Neural progenitor cell (in vitro differentiated cells): ENCODE measurements around the gene MYO3A. TPM values are rescaled to one million over a fixed set of nuclear protein-coding genes. Genes with fewer than 3 reads are reported as not detected.

Experiments used
- DNase-seq: peaks from one replicate; pipeline ENCODE4 v3.0.0-alpha.2; 2016; ENCODE audit warnings: low spot score
- H2AFZ ChIP-seq: fragments of 200-600 bp; sonication (generic); replicated peaks from 2 replicates; pipeline ENCODE4 v1.6.1; 2016; ENCODE audit warnings: antibody characterized with exemption
- H3F3A ChIP-seq: fragments of 200-600 bp; sonication (generic); 2 replicates; pipeline ENCODE4 v1.6.1; 2016; ENCODE audit warnings: antibody characterized with exemption, low read depth
- H3K27ac ChIP-seq: fragments of 200-600 bp; sonication (generic); 2 replicates; pipeline ENCODE4 v1.5.1; 2016; ENCODE audit warnings: mild to moderate bottlenecking
- H3K27me3 ChIP-seq: fragments of 200-600 bp; sonication (generic); 2 replicates; pipeline ENCODE4 v1.6.1; 2016; ENCODE audit warnings: mild to moderate bottlenecking, moderate library complexity
- H3K36me3 ChIP-seq: fragments of 200-600 bp; sonication (generic); 2 replicates; pipeline ENCODE4 v1.5.1; 2016
- H3K4me1 ChIP-seq: fragments of 200-600 bp; sonication (generic); 2 replicates; pipeline ENCODE4 v1.6.1; 2016; ENCODE audit warnings: mixed run types
- H3K4me2 ChIP-seq: fragments of 200-600 bp; sonication (generic); 2 replicates; pipeline ENCODE4 v1.6.1; 2016
- H3K4me3 ChIP-seq: fragments of 200-600 bp; sonication (generic); 2 replicates; pipeline ENCODE4 v1.5.1; 2016
- H3K79me2 ChIP-seq: fragments of 200-600 bp; sonication (generic); 2 replicates; pipeline ENCODE4 v1.6.1; 2016; ENCODE audit warnings: low read depth
- H3K9ac ChIP-seq: fragments of 200-600 bp; sonication (generic); 2 replicates; pipeline ENCODE4 v1.6.1; 2016
- H3K9me3 ChIP-seq: fragments of 200-600 bp; sonication (generic); 2 replicates; pipeline ENCODE4 v1.5.1; 2016; ENCODE audit warnings: low read depth
- H4K20me1 ChIP-seq: fragments of 200-600 bp; sonication (generic); 2 replicates; pipeline ENCODE4 v1.6.1; 2016; ENCODE audit warnings: low read depth
- H3K27ac Mint-ChIP-seq: 3 replicates; pipeline ENCODE4 v1.8.0; 2021; ENCODE audit warnings: mixed read lengths
- H3K27me3 Mint-ChIP-seq: 2 replicates; pipeline ENCODE4 v1.8.0; 2022; ENCODE audit warnings: low read depth, mild to moderate bottlenecking, inconsistent platforms, moderate library complexity, mixed read lengths; ENCODE audit not compliant: insufficient read depth
- H3K36me3 Mint-ChIP-seq: 3 replicates; pipeline ENCODE4 v1.8.0; 2021; ENCODE audit warnings: mixed read lengths
- H3K4me1 Mint-ChIP-seq: 3 replicates; pipeline ENCODE4 v1.8.0; 2021; ENCODE audit warnings: mixed read lengths
- H3K4me3 Mint-ChIP-seq: 3 replicates; pipeline ENCODE4 v1.8.0; 2021; ENCODE audit warnings: mild to moderate bottlenecking, moderate library complexity, mixed read lengths
- H3K9me3 Mint-ChIP-seq: 3 replicates; pipeline ENCODE4 v1.8.0; 2020; ENCODE audit warnings: mixed read lengths
- CTCF ChIP-seq: fragments of 200-600 bp; sonication (generic); IDR thresholded peaks from 2 replicates; pipeline ENCODE4 v1.5.1; 2017; ENCODE audit warnings: antibody characterized with exemption, mild to moderate bottlenecking
- EZH2 ChIP-seq: fragments of 200-600 bp; sonication (generic); IDR thresholded peaks from 2 replicates; pipeline ENCODE4 v1.6.1; 2017; ENCODE audit warnings: antibody characterized with exemption, mild to moderate bottlenecking, moderate library complexity
- EZH2phosphoT487 ChIP-seq: fragments of 200-600 bp; sonication (generic); IDR thresholded peaks from 2 replicates; pipeline ENCODE4 v1.6.1; 2017; ENCODE audit warnings: antibody characterized with exemption
- total RNA-seq: library from RNA; depleted of rRNA; stranded (reverse); fragments of >200 nt; gene quantifications from 2 replicates; pipeline ENCODE4 v1.2.3, GENCODE V29; 2015; ENCODE audit warnings: low replicate concordance

Gene MYO3A
- total RNA-seq, 1 donor from 2014 or later, result 0.09 TPM

GRCh38 chr10:26249681-26250080, 315.7 kb downstream of the MYO3A start:
- Mint-ChIP-seq H3K36me3 (no peaks in the 10 kb centered on the region), H3K9me3 (no peaks in the 10 kb centered on the region), H3K27me3 (peaks cover 3% of the 10 kb centered on the region), H3K4me1 (peaks cover 3% of the 10 kb centered on the region), H3K27ac (no peak overlapping the region), H3K4me3 (no peak overlapping the region)
- no peak overlapping the region for H2AFZ ChIP-seq
- no peaks in the 10 kb centered on the region for H3K36me3 ChIP-seq
- no peak overlapping the region for H3K9ac ChIP-seq
- H3F3A ChIP-seq, result no peaks in the 10 kb centered on the region
- H3K79me2 ChIP-seq, result no peaks in the 10 kb centered on the region
- H3K27ac ChIP-seq, result no peak overlapping the region
- H3K27me3 ChIP-seq, result peaks cover 37% of the 10 kb centered on the region
- no peaks in the 10 kb centered on the region for H4K20me1 ChIP-seq
- TF ChIP-seq CTCF (no peak), EZH2 (no peak), EZH2phosphoT487 (no peak)
- H3K4me3 ChIP-seq, result no peak overlapping the region
- H3K9me3 ChIP-seq, result no peaks in the 10 kb centered on the region
- no peak for DNase-seq
- H3K4me1 ChIP-seq, result no peaks in the 10 kb centered on the region
- no peak overlapping the region for H3K4me2 ChIP-seq

GRCh38 chr10:26251925-26252324, 317.9 kb downstream of the MYO3A start:
- Histone ChIP-seq H3K4me1 (no peaks in the 10 kb centered on the region), H2AFZ (no peak overlapping the region), H3K9ac (no peak overlapping the region), H3K79me2 (no peaks in the 10 kb centered on the region), H3K36me3 (no peaks in the 10 kb centered on the region), H3K9me3 (no peaks in the 10 kb centered on the region), H4K20me1 (no peaks in the 10 kb centered on the region), H3K4me3 (no peak overlapping the region), H3F3A (no peaks in the 10 kb centered on the region), H3K4me2 (no peak overlapping the region), H3K27me3 (peaks cover 15% of the 10 kb centered on the region), H3K27ac (no peak overlapping the region)
- Mint-ChIP-seq H3K27me3 (peaks cover 3% of the 10 kb centered on the region), H3K36me3 (no peaks in the 10 kb centered on the region), H3K9me3 (no peaks in the 10 kb centered on the region), H3K4me1 (peaks cover 3% of the 10 kb centered on the region), H3K27ac (no peak overlapping the region), H3K4me3 (no peak overlapping the region)
- TF ChIP-seq EZH2, result no peak
- DNase-seq, result no peak

GRCh38 chr10:26254616-26255015, 320.6 kb downstream of the MYO3A start:
- no peak overlapping the region for H2AFZ ChIP-seq
- Mint-ChIP-seq H3K27ac (no peak overlapping the region), H3K4me3 (no peak overlapping the region), H3K27me3 (no peaks in the 10 kb centered on the region), H3K9me3 (no peaks in the 10 kb centered on the region), H3K36me3 (no peaks in the 10 kb centered on the region), H3K4me1 (no peaks in the 10 kb centered on the region)
- H4K20me1 ChIP-seq, result no peaks in the 10 kb centered on the region
- H3K27me3 ChIP-seq, result no peaks in the 10 kb centered on the region
- H3K4me2 ChIP-seq, result no peak overlapping the region
- no peaks in the 10 kb centered on the region for H3K4me1 ChIP-seq
- no peak overlapping the region for H3K9ac ChIP-seq
- H3K79me2 ChIP-seq, result no peaks in the 10 kb centered on the region
- H3K4me3 ChIP-seq, result no peak overlapping the region
- TF ChIP-seq EZH2 (no peak), EZH2phosphoT487 (no peak), CTCF (no peak)
- H3K36me3 ChIP-seq, result no peaks in the 10 kb centered on the region
- H3K9me3 ChIP-seq, result no peaks in the 10 kb centered on the region
- no peak overlapping the region for H3K27ac ChIP-seq
- no peak for DNase-seq
- H3F3A ChIP-seq, result no peaks in the 10 kb centered on the region

GRCh38 chr10:26259341-26259740, 325.3 kb downstream of the MYO3A start:
- Histone ChIP-seq H3K4me2 (no peak overlapping the region), H3K79me2 (no peaks in the 10 kb centered on the region), H3K9ac (no peak overlapping the region), H3K4me1 (no peaks in the 10 kb centered on the region), H3K4me3 (no peak overlapping the region), H3F3A (no peaks in the 10 kb centered on the region), H3K27ac (no peak overlapping the region), H3K36me3 (no peaks in the 10 kb centered on the region), H3K9me3 (no peaks in the 10 kb centered on the region), H4K20me1 (no peaks in the 10 kb centered on the region), H3K27me3 (no peaks in the 10 kb centered on the region), H2AFZ (no peak overlapping the region)
- DNase-seq, result no peak
- no peak overlapping the region for H3K4me3 Mint-ChIP-seq
- no peaks in the 10 kb centered on the region for H3K4me1 Mint-ChIP-seq
- H3K27ac Mint-ChIP-seq, result no peak overlapping the region
- no peaks in the 10 kb centered on the region for H3K27me3 Mint-ChIP-seq
- no peak for TF ChIP-seq EZH2
- TF ChIP-seq EZH2phosphoT487, result no peak
- no peak for TF ChIP-seq CTCF
- no peaks in the 10 kb centered on the region for H3K36me3 Mint-ChIP-seq
- H3K9me3 Mint-ChIP-seq, result no peaks in the 10 kb centered on the region
